GM21825 (cell line): Measurements from ENCODE around the gene HPRT1.

Source experiments
- ATAC-seq: cut with Tn5 transposase; IDR thresholded peaks from one replicate; pipeline ENCODE4 v1.9.1; 2021; ENCODE audit warnings: mild to moderate bottlenecking, moderate library complexity; ENCODE audit not compliant: unreplicated experiment

HPRT1 gene

GRCh38 chrX:134542485-134542884 is 82.5 kb downstream of the HPRT1 start:
- ATAC-seq: no peak

GRCh38 chrX:134543288-134543687 is 83.3 kb downstream of the HPRT1 start:
- ATAC-seq: no peak

GRCh38 chrX:134544135-134544512 is 84.2 kb downstream of the HPRT1 start:
- ATAC-seq: no peak

- no peak for ATAC-seq
These were observed 84.7 kb downstream of the HPRT1 start for GRCh38 chrX:134544513-134545151.

- no peak for ATAC-seq
These were observed 85.5 kb downstream of the HPRT1 start for GRCh38 chrX:134545510-134545909.

GRCh38 chrX:134546187-134546586 is 86.2 kb downstream of the HPRT1 start:
- no peak for ATAC-seq

GRCh38 chrX:134547047-134547679 is 87.2 kb downstream of the HPRT1 start:
- ATAC-seq: no peak

GRCh38 chrX:134548257-134549201 is 88.6 kb downstream of the HPRT1 start:
- ATAC-seq: no peak
